ENCODE data around the gene SIDT1.

Gene SIDT1

GRCh38 chr3:113638910-113639309 is 106.6 kb downstream of the SIDT1 start:
- DNase-seq, result no peak

- no peak for DNase-seq
Observed at GRCh38 chr3:113643583-113643982, 111.2 kb downstream of the SIDT1 start.

DNA sequence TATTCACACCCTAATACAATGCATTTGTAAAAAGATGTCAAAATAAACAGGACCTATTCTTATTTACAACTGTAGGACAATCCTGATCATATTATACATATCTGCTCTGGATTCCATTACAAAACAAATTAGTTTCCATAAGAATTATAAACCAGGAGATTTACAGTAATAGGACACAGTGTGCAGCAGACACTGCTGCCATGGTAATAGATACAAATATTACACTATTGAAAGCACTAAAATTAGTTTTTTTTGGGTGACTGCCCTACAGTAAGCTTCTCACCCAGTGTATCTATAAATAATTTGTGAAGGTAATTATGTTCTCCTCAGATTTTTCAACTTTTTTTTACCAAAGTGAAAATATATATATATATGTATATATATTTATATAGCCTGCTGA is 116.2 kb downstream of the SIDT1 start:
- DNase-seq, result no peak

DNA sequence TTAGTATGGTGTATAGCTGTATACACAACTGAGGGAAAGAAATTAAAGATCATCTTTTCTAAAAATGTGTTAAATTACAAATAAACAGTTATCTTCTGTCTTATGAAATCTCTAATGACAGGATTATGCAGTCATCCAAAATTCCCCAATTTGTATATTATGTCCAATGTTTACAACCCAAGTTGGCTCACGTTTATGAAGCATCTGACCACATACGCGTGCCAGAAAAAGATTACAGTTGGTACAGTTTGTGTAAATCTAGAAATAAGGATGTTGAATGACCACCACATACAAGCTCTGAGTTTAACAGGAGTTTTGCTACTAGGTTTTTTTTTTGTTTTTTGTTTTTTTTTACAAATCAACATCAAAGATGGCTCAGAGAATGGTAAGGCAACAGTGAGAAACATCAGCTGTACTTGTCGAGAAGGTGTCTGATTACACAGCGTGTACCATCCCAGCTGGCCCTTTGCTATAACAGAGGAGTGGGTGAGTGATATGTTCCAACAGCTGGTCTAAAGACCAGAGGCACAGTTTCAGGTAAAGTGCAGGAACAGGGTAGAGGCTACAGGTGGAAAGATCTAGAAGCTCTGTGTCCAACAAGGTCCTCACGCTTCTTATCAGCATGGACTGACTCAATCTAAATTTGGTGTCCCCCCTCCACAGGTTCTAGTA is 117.0 kb downstream of the SIDT1 start:
- DNase-seq, result no peak

- no peak for DNase-seq
Observed at GRCh38 chr3:113654310-113654709, 122.0 kb downstream of the SIDT1 start.

DNA sequence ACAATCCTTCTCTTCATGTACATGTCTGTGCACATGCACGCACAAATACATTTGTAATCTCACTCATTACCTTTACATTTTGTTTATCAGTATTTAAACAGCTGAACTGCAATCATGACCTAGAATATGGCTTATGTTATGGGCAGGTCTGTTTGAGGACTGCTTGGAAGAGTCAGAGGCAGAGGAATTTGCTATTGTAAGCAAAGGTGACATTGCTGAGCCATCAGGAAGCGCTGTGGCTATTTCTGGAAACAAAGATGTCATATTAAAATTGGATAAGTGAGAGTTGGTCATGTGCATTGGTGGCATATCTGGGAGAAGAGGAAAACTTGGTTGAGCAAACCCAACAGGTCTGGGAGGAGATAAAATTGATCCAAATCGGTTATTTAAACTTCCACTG is 122.5 kb downstream of the SIDT1 start:
- no peak for DNase-seq

GRCh38 chr3:113658107-113658506 is 125.8 kb downstream of the SIDT1 start:
- DNase-seq, result no peak

- no peak for DNase-seq
Observed at GRCh38 chr3:113659101-113659541, 126.8 kb downstream of the SIDT1 start.

DNA sequence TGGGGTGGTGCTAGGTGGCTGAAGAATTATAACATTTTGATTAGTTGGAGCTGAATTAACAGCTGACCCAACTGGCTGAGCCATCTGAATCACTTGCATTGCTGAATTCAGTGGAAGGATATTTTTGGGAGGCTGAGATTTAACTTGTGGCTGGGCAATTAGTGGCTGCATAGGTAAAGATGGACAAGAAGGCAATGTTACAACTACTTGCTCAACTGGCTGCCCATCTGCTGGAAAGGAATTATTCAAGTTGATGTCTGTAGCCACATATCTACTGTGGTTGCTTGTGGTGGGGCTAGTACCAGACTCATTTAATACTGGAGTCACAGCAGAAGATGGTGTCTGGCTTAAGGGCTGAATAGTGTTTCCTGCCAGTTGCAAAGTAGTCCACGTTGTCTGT is 127.6 kb downstream of the SIDT1 start:
- DNase-seq, result no peak

- DNase-seq, result no peak
Observed at GRCh38 chr3:113660458-113660857, 128.1 kb downstream of the SIDT1 start.

DNA sequence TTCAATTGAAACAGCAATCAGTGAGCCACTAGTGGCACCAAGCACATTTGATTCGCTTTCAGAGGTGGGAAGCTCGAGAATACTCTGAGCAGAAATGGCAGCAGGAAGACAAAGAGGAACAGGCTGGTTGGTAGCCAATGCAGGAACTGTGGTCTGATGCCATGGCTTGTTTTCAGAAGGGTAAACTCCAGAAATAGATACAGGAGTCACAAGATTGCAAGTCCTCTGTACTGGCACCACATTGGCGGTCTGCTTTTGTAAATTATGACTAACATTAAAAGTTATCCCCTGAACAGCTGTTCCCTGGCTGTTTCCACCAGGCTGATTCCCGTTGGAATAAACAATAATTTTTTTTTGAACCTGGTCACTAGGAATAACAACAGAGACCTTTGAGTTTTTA is 128.5 kb downstream of the SIDT1 start:
- DNase-seq, result no peak

DNA sequence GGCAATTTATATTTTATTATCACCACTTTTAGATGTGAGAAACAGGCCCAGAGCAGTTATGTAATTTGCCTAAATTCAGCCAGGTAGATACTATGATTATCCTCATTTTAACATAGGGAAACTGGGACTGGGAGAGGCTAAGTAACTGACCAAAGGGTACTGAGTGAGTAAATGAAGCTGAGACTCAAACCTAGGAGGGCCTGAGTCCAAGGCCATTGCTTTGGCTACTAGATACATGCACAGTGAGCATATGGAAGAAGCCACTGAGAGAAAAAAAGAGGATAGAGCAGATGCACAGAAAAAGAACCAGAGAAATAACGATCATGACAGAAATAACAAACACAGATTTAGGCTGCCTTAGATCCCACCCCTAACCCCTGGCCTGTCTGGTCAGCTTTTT is 130.5 kb downstream of the SIDT1 start:
- DNase-seq, result no peak

DNA sequence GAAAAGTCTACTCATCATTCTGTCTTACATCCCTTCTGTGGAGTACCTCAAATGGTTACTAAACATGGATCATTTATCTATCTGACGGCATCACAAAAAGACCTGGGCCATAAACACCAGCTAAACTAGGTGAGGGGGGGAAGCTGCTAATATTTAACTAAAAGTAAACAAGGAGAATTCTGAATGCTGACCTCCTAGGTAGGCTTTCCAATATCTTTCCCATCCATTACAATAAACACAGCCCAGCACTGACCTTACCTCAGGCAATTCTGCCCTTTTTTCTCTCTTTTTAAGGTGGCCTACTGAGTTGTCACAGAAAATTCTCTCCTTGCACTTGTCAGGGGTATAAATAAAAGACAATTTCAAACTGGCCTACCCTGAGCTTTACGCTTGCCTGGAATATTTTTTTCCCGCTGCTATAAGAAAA is 131.0 kb downstream of the SIDT1 start:
- no peak for DNase-seq

GRCh38 chr3:113663761-113664160 is 131.4 kb downstream of the SIDT1 start:
- no peak for DNase-seq

GRCh38 chr3:113664523-113665094 is 132.3 kb downstream of the SIDT1 start:
- no peak for DNase-seq

DNA sequence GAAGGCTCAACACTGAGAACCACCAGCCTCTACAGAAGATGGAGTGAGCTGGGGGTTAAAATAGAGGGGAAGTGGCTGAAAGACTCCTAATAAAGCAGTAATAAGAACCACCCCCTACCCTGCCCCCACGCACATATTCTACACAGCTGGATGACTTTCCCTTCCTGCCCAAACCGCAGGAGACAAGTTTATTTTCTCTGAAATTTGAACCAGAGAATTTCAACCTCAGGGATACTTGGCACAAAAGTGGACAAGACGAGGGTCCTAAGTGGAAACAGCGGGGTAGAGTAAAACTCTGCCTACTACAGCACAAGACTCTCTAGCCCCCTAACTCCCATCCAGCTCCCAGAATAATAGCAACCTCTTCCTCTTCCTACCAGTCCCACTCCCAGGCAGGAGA is 135.7 kb downstream of the SIDT1 start:
- DNase-seq, result no peak

DNA sequence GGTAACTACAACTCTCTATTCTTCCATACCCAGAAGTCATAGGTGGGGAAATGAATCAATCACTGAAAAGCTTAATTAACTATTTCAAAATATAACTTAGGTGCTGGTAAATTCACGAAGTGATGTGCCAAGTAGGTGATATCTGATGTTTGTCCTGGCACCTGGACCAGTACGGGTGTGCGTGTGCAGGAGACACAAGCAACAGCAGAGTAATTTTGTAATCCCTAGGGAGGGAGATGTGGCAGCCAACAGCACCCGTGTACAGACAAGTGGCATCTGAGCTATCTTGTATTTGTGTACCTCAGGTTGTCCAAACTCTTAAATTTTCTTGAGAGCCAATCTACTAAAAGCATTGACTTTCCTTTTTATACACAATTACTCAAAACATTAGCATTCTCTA is 141.2 kb downstream of the SIDT1 start:
- no peak for DNase-seq

DNA sequence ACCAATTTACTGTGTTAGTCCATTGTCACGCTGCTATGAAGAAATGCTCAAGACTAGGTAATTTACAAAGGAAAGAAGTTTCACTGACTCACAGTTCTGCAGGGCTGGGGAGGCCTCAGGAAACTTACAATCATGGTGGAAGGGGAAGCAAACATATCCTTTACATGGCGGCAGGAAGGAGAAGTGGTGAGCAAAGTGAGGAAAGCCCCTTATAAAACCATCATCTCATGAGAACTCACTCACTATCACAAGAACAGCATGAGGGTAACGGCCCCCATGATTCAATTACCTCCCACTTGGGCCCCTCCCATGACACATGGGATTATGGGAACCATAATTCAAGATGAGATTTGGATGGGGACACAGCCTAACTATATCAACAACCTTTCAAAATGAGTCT is 143.9 kb downstream of the SIDT1 start:
- no peak for DNase-seq

GRCh38 chr3:113677737-113678136 is 145.4 kb downstream of the SIDT1 start:
- no peak for DNase-seq

DNA sequence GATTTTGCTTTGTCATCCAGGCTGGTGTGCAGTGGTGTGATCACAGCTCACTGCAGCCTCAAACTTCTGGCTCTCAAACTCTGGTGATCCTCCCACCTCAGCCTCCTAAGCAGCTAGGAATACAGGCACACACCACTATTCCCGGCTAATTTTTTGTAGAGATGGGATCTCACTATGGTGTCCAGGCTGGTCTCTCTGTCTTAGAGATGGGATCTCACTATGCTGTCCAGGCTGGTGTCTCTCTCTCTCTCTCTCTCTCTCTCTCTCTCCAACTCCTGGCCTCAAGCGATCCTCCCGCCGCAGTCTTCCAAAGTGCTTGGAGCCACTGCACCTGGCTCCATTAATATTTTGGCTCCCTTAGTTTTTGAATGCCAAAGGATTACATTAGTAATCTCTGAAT is 146.4 kb downstream of the SIDT1 start:
- no peak for DNase-seq

Measured in T-helper 1 cell (primary cell).